ENCODE results near the gene CCDC51.

DNA sequence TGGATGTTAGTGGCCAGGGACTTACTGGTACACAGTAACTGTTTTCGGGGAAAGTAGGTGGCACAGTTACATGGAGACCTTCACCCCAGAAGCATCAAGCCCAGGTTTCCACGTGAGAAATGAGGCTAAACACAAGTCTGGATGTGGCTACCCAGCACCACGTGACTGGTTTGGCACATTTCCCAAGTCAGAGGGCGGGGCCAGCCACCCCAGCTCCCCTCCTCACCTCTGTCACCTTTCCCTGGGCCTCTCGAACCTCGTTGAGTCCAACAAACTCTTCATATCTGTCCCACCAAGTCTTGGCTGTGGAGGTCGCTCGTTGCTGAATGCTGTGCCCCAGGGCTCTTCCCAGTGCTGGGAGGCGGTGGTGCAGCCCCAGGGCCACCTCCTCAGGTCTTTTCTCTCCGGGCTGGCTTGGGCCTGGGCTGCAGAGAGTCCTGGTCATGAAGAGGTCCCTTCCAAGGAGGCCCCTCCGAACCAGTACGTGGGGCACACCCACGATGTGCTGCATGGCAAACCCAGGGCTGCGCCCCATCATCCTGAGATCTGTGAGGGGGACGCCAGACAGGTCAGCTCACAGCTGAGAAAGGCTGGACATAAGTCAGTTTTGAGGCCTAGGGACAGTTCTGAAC lies 5.2 kb downstream of the CCDC51 start:
- TF ChIP-seq POLR2AphosphoS5 (IDR thresholded peaks at IDR 0.05; ENCODE audit: low read depth, low read length) (no peak), TAF1 (IDR thresholded peaks at IDR 0.05; ENCODE audit: borderline replicate concordance, low read depth, low read length) (no peak)
